Loucy (cell line): ENCODE results near the gene RBP3.

Experiments
- CTCF ChIP-seq: fragments of 200-600 bp; sonication (generic); conservative IDR thresholded peaks from 2 replicates; pipeline ENCODE4 v1.5.1; 2014; ENCODE audit warnings: mild to moderate bottlenecking, antibody characterized with exemption, low read length
- EZH2phosphoT487 ChIP-seq: fragments of 200-600 bp; IDR thresholded peaks from 2 replicates; pipeline ENCODE4 v1.6.1; 2018; ENCODE audit warnings: antibody characterized with exemption, mild to moderate bottlenecking, moderate library complexity, borderline replicate concordance

DNA sequence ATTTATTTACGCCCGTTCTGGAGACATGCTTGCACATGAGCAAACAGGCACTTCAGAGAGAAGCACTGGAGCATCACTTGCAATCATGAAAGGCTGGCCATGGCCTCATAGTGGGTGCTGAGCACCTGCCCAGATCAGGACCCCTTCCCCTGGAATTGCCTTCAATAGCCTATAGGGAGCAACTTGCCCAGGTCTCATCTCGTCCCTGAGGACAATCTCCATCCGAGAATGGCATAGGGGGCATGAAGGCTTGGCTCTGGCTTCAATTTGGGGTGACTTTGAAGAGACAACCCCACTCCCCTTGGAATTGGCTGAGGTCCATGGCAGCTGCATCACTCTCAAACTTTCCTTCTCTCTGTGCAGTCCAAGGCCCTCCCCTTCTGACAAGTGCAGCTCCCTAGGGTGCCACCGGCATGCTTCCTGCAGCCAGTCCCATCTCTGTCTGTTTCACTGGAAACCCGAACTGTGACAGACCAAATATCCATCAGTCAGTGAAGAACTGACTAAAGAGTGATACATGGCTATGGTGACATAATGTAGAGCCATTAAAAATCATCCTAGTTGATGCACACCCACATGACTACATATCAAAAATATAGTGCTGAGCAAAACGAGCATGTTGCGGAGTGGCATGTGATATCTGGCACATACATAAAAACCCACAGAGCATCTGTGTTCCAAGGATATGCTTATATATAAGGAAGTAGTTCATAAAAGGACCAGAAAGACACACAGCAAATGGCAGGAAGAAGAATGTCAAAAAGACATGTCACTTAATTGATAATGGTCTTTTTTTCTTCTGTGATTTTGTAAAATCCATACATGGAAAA, 13.5 kb upstream of the RBP3 start:
- TF ChIP-seq CTCF (no peak), EZH2phosphoT487 (no peak)
